ENCODE results near the gene NGRN. TPM values are rescaled to one million over a fixed set of nuclear protein-coding genes. Genes with fewer than 3 reads are reported as not detected.
"Not testable (repeated sequence)": the region's sequence is repeated elsewhere in the genome, so short reads cannot be mapped to it uniquely, and the experiment has no call there.

Gene NGRN
- polyA plus RNA-seq, 1 donor from 2014 or later = 466 TPM

GRCh38 chr15:90291679-90292356, 26.3 kb downstream of the NGRN start:
- Histone ChIP-seq H4K20me1 (ENCODE audit: insufficient read depth) (no peaks in the 10 kb centered on the region), H3K79me2 (replicated peaks; ENCODE audit: insufficient read depth, low read length) (no peaks in the 10 kb centered on the region), H3K9me2 (ENCODE audit: insufficient read depth, low read length) (no peaks in the 10 kb centered on the region), H3K9ac (ENCODE audit: low read length) (no peak overlapping the region), H3K36me3 (ENCODE audit: insufficient read depth, low read length) (no peaks in the 10 kb centered on the region), H3K27me3 (ENCODE audit: insufficient read depth, low read depth, low read length) (no peaks in the 10 kb centered on the region), H3K9me3 (ENCODE audit: low read length) (no peaks in the 10 kb centered on the region), H3K4me3 (ENCODE audit: low read length) (no peak overlapping the region), H3F3A (ENCODE audit: insufficient read depth, low read length, poor library complexity, severe bottlenecking) (no peaks in the 10 kb centered on the region), H2AFZ (ENCODE audit: low read depth, low read length) (no peak overlapping the region), H3K27ac (ENCODE audit: low read length) (no peak overlapping the region), H3K4me2 (ENCODE audit: low read length) (no peak overlapping the region)
- TF ChIP-seq TAF1 (IDR thresholded peaks at IDR 0.05; ENCODE audit: low read depth) (no peak), EP300 (conservative IDR thresholded peaks at IDR 0.05; ENCODE audit: poor library complexity, severe bottlenecking) (no peak), MXI1 (conservative IDR thresholded peaks at IDR 0.05; ENCODE audit: poor library complexity, severe bottlenecking) (no peak), SMC3 (conservative IDR thresholded peaks at IDR 0.05; ENCODE audit: poor library complexity) (no peak), CTCF (IDR thresholded peaks at IDR 0.05; ENCODE audit: poor library complexity, severe bottlenecking) (no peak), EZH2 (IDR thresholded peaks at IDR 0.05; ENCODE audit: borderline replicate concordance, insufficient read depth, low read length, poor library complexity, severe bottlenecking) (no peak), RAD21 (conservative IDR thresholded peaks at IDR 0.05) (no peak), POLR2AphosphoS5 (IDR thresholded peaks at IDR 0.05) (no peak)
- TF ChIP-seq, protein P1, sequence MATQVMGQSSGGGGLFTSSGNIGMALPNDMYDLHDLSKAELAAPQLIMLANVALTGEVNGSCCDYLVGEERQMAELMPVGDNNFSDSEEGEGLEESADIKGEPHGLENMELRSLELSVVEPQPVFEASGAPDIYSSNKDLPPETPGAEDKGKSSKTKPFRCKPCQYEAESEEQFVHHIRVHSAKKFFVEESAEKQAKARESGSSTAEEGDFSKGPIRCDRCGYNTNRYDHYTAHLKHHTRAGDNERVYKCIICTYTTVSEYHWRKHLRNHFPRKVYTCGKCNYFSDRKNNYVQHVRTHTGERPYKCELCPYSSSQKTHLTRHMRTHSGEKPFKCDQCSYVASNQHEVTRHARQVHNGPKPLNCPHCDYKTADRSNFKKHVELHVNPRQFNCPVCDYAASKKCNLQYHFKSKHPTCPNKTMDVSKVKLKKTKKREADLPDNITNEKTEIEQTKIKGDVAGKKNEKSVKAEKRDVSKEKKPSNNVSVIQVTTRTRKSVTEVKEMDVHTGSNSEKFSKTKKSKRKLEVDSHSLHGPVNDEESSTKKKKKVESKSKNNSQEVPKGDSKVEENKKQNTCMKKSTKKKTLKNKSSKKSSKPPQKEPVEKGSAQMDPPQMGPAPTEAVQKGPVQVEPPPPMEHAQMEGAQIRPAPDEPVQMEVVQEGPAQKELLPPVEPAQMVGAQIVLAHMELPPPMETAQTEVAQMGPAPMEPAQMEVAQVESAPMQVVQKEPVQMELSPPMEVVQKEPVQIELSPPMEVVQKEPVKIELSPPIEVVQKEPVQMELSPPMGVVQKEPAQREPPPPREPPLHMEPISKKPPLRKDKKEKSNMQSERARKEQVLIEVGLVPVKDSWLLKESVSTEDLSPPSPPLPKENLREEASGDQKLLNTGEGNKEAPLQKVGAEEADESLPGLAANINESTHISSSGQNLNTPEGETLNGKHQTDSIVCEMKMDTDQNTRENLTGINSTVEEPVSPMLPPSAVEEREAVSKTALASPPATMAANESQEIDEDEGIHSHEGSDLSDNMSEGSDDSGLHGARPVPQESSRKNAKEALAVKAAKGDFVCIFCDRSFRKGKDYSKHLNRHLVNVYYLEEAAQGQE (IDR thresholded peaks at IDR 0.05; ENCODE audit: borderline replicate concordance) = no peak

GRCh38 chr15:90293040-90293810, 27.8 kb downstream of the NGRN start:
- H3F3A ChIP-seq (ENCODE audit: insufficient read depth, low read length, poor library complexity, severe bottlenecking); H3K4me2 ChIP-seq (ENCODE audit: low read length); H3K36me3 ChIP-seq (ENCODE audit: insufficient read depth, low read length); H3K9me3 ChIP-seq (ENCODE audit: low read length); H3K9me2 ChIP-seq (ENCODE audit: insufficient read depth, low read length); H3K27ac ChIP-seq (ENCODE audit: low read length); H4K20me1 ChIP-seq (ENCODE audit: insufficient read depth); H2AFZ ChIP-seq (ENCODE audit: low read depth, low read length); H3K9ac ChIP-seq (ENCODE audit: low read length); H3K27me3 ChIP-seq (ENCODE audit: insufficient read depth, low read depth, low read length); H3K4me3 ChIP-seq (ENCODE audit: low read length); H3K79me2 ChIP-seq (replicated peaks; ENCODE audit: insufficient read depth, low read length): not testable (repeated sequence)
- TF ChIP-seq SMC3 (conservative IDR thresholded peaks at IDR 0.05; ENCODE audit: poor library complexity) (peak; percentile 21), CTCF (IDR thresholded peaks at IDR 0.05; ENCODE audit: poor library complexity, severe bottlenecking) (peak; percentile 51)
